SK-N-MC (cell line): ENCODE results near the gene KCNA5.

ENCODE experiments used
- EZH2 ChIP-seq: fragments of 200-600 bp; sonication (generic); IDR thresholded peaks from one replicate; pipeline ENCODE4 v1.6.1; 2017; ENCODE audit warnings: antibody characterized with exemption
- FOXP2 ChIP-seq: optimal IDR thresholded peaks from 2 replicates; pipeline ENCODE3; 2011; ENCODE audit warnings: mild to moderate bottlenecking, moderate library complexity; ENCODE audit not compliant: insufficient read depth; ENCODE audit errors: extremely low read length, control extremely low read depth
- POLR2AphosphoS5 ChIP-seq: IDR thresholded peaks from 2 replicates; pipeline ENCODE4 v1.6.1; 2012; ENCODE audit warnings: mild to moderate bottlenecking, low read depth, low read length, borderline replicate concordance

DNA sequence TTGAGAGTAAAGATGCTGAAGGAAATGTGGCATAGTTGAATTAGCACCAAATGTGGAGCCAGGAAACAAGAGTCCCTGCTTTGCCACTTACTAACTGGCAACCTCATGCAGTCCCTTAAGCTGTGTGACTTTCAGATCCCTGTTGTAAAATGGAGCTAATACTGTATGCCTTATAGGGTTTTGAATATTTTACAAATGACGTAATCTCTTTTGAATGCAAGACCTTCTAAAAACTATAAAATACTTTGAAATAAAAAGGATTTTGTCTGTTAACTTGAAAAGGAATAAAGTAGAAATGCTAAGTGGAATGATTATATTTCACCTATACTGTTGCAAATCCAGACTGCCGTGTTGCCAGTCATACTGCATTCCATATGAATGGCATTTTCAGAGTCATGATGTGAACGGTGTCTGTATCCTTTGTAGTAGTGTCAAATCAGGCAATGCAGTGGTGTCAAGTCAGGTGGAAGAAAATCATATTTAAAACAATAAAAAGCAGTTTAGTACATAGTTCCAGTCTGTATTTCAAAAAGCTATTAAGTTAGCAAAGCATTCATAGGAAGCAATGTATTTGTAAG lies 21.3 kb downstream of the KCNA5 start:
- TF ChIP-seq EZH2 (no peak), POLR2AphosphoS5 (no peak), FOXP2 (no peak)
